Right cardiac atrium (tissue), 5 donors: ENCODE results near the gene ANXA2. TPM values are rescaled to one million over a fixed set of nuclear protein-coding genes. Genes with fewer than 3 reads are reported as not detected.

Source experiments
- polyA plus RNA-seq: library from polyadenylated mRNA; stranded (reverse); fragments of 200-250 nt; gene quantifications from one replicate; pipeline ENCODE4 v1.2.3, GENCODE V29; 2013
- total RNA-seq, 4 donors: library from RNA; stranded (reverse); fragmentation: NEBNext Ultra II Directional; extraction: Animal tissue kit (Norgen Biotek cat#: 25700); gene quantifications; one replicate each; pipeline ENCODE4 v1.2.1, GENCODE V29; 2021
- donor health status: healthy with polysubstance abuse.
- donor health status: DM: no; HTN: yes; CAD: no.
- donor health status: DM: no; HTN: no; CAD: no.
- donor health status: DM: no; HTN: yes; CAD: no; lungs with severe emphysema.
- donor health status: DM: yes; HTN: yes; CAD: no.

ANXA2 gene
- total and polyA plus RNA-seq, 5 donors, result 126 to 293 (median 240) TPM

Other genes with a start within 250 kb of the ANXA2 start
- 10 to 100 TPM; 27.4 to 31.3 (median 30.1) TPM for gene ICE2, start 81.2 kb upstream of the ANXA2 start, total RNA-seq
- 11.0 TPM for gene ICE2, start 81.2 kb upstream of the ANXA2 start, polyA plus RNA-seq